Prostate gland (tissue), 2 donors: Measurements from ENCODE around the gene VPS9D1. TPM values are rescaled to one million over a fixed set of nuclear protein-coding genes. Genes with fewer than 3 reads are reported as not detected.

ENCODE experiments used
- DNase-seq: peaks from one replicate; pipeline ENCODE4 v3.0.0-alpha.2; 2019; ENCODE audit warnings: low spot score
- H3K27ac ChIP-seq, 2 donors: fragments of 200-600 bp; sonication (generic); 2 replicates each; pipeline ENCODE4 v1.5.1; 2017 to 2019
- H3K27me3 ChIP-seq: fragments of 200-600 bp; sonication (generic); replicated peaks from 2 replicates; pipeline ENCODE4 v1.5.1; 2019; ENCODE audit not compliant: insufficient read depth
- H3K36me3 ChIP-seq, 2 donors: fragments of 200-600 bp; sonication (generic); 1 replicate in 1 of 2; 2 replicates in 1 of 2; pipeline versions ENCODE4 v1.5.1 to v1.8.1; 2017 to 2019
- H3K4me1 ChIP-seq: fragments of 200-600 bp; sonication (generic); replicated peaks from 2 replicates; pipeline ENCODE4 v1.5.1; 2019
- H3K4me3 ChIP-seq, 2 donors: fragments of 200-600 bp; sonication (generic); 2 replicates each; pipeline ENCODE4 v1.5.1; 2017 to 2019
- H3K9me3 ChIP-seq: fragments of 200-600 bp; sonication (generic); 2 replicates; pipeline ENCODE4 v1.5.1; 2017
- CTCF ChIP-seq, 4 experiments: fragments of 200-600 bp in 2 of 4; fragments of 450-650 bp in 2 of 4; sonication (generic) in 2 of 4; IDR thresholded peaks; 1 replicate in 3 of 4; 2 replicates in 1 of 4; pipeline ENCODE4 v1.5.1; 2016 to 2019; ENCODE audit warnings: antibody characterized with exemption in 4 of 4, mild to moderate bottlenecking in 2 of 4, moderate library complexity in 2 of 4
- POLR2A ChIP-seq: fragments of 450-650 bp; IDR thresholded peaks from one replicate; pipeline ENCODE4 v1.6.1; 2016; ENCODE audit warnings: antibody characterized with exemption, mild to moderate bottlenecking
- POLR2AphosphoS5 ChIP-seq: sonication (generic); formaldehyde crosslinking; IDR thresholded peaks from one replicate; pipeline ENCODE4 v1.6.1; 2017; ENCODE audit warnings: antibody characterized with exemption
- WGBS: methylation state at CpG from one replicate; pipeline ENCODE4 v1.1.5; 2018; 5-methylcytosine and 5-hydroxymethylcytosine counted together
- intact Hi-C: fragments of 100-400 bp; cut with DNase I; formaldehyde crosslinking; loops from one replicate; pipeline ENCODE4 v1.14.2; 2022
- total RNA-seq, 2 donors: library from RNA; depleted of rRNA; stranded (reverse); fragments of >200 nt; gene quantifications; one replicate each; pipeline ENCODE4 v1.1.0, GENCODE V29; 2016

The VPS9D1 gene
- total RNA-seq, 2 donors from 2014 or later = 8.5 to 16.0 TPM

GRCh38 chr16:89661215-89661614, 59.5 kb downstream of the VPS9D1 start:
- Histone ChIP-seq H3K9me3 (no peaks in the 10 kb centered on the region), H3K27me3 (no peaks in the 10 kb centered on the region), H3K4me1 (peaks cover 10% of the 10 kb centered on the region), H3K27ac (no peak overlapping the region), H3K36me3 (no peaks in the 10 kb centered on the region), H3K4me3 (no peak overlapping the region)
- no peak for DNase-seq
- TF ChIP-seq POLR2AphosphoS5 (no peak), POLR2A (no peak), CTCF (IDR thresholded peaks at IDR 0.05) (no peak)
- intact Hi-C loops = no loop called here
- 96% methylated on average over 9 of the region's 9 CpGs for WGBS

- Histone ChIP-seq H3K27ac (no peak overlapping the region), H3K4me1 (peaks cover 10% of the 10 kb centered on the region), H3K27me3 (no peaks in the 10 kb centered on the region), H3K36me3 (no peaks in the 10 kb centered on the region), H3K4me3 (no peak overlapping the region), H3K9me3 (no peaks in the 10 kb centered on the region)
- DNase-seq = no peak
- WGBS = 92% methylated on average over 7 of the region's 7 CpGs
- intact Hi-C loops = no loop called here
- TF ChIP-seq POLR2AphosphoS5 (no peak), POLR2A (no peak), CTCF (IDR thresholded peaks at IDR 0.05) (no peak)
Observed at GRCh38 chr16:89660146-89660545, 60.6 kb downstream of the VPS9D1 start.

GRCh38 chr16:89658221-89658879, 62.3 kb downstream of the VPS9D1 start:
- H3K36me3 ChIP-seq = no peaks in the 10 kb centered on the region
- intact Hi-C loops = no loop called here
- TF ChIP-seq CTCF (IDR thresholded peaks at IDR 0.05) = no peak
- no peak for TF ChIP-seq POLR2A
- no peak for TF ChIP-seq POLR2AphosphoS5
- 14% methylated on average over 27 of the region's 27 CpGs for WGBS
- H3K4me3 ChIP-seq = peak overlapping the region; percentile 86 to 94
- DNase-seq = no peak
- H3K4me1 ChIP-seq = peaks cover 10% of the 10 kb centered on the region
- H3K27ac ChIP-seq = peak overlapping the region; percentile 72 to 73
- no peaks in the 10 kb centered on the region for H3K27me3 ChIP-seq
- no peaks in the 10 kb centered on the region for H3K9me3 ChIP-seq

GRCh38 chr16:89657442-89658220, 63.1 kb downstream of the VPS9D1 start, which contains the start of the genes CHMP1A and SPATA33:
Gene CHMP1A, minus strand, starts transcription at chr16:89657708. Its CDS starts 120 bp downstream, at chr16:89657588.
Gene SPATA33, plus strand, starts transcription at chr16:89657836. Its CDS starts 76 bp downstream, at chr16:89657912.
- DNase-seq = peak; percentile 81
- 0% methylated on average over 91 of the region's 99 CpGs for WGBS
- H3K9me3 ChIP-seq = no peaks in the 10 kb centered on the region
- intact Hi-C loops = no loop called here
- H3K4me1 ChIP-seq = peaks cover 10% of the 10 kb centered on the region
- peak within 1 kb of the TSS; percentile 86 to 94 for H3K4me3 ChIP-seq
- H3K27me3 ChIP-seq = no peaks in the 10 kb centered on the region
- peak within 1 kb of the TSS; percentile 72 to 73 for H3K27ac ChIP-seq
- TF ChIP-seq CTCF (IDR thresholded peaks at IDR 0.05) = no peak
- peak; percentile 55 for TF ChIP-seq POLR2A
- peak; percentile 67 for TF ChIP-seq POLR2AphosphoS5
- no peaks in the 10 kb centered on the region for H3K36me3 ChIP-seq

Other genes with a start within 250 kb of the VPS9D1 start
- gene ANKRD11, start 230.3 kb downstream of the VPS9D1 start, total RNA-seq = 100 to 1,000 TPM in 1 of 2 donors, 10 to 100 TPM in 1; 66.2 to 143 TPM
- 100 to 1,000 TPM; 128 to 165 TPM for gene SPG7, start 212.5 kb downstream of the VPS9D1 start, total RNA-seq
- over 10,000 TPM in 1 of 2 donors, 1,000 to 10,000 TPM in 1; 6,889 to 11,644 TPM for gene RPL13, start 160.2 kb downstream of the VPS9D1 start, total RNA-seq
- 1 to 10 TPM in 1 of 2 donors, under 1 TPM in 1; 0.18 to 8.9 TPM for gene CPNE7, start 145.1 kb downstream of the VPS9D1 start, total RNA-seq
- 100 to 1,000 TPM in 1 of 2 donors, not detected in 1; 274 TPM for gene DPEP1, start 107.3 kb downstream of the VPS9D1 start, total RNA-seq
- 100 to 1,000 TPM in 1 of 2 donors, 10 to 100 TPM in 1; 75.8 to 128 TPM for gene CHMP1A, start 63.2 kb downstream of the VPS9D1 start, total RNA-seq
- 10 to 100 TPM in 1 of 2 donors, 1 to 10 TPM in 1; 5.6 to 14.6 TPM for gene SPATA33, start 63.1 kb downstream of the VPS9D1 start, total RNA-seq
- 10 to 100 TPM; 42.1 to 79.0 TPM for gene CDK10, start 34.2 kb downstream of the VPS9D1 start, total RNA-seq
- gene SPATA2L, start 19.2 kb downstream of the VPS9D1 start, total RNA-seq = 10 to 100 TPM; 15.6 to 19.7 TPM
- gene ZNF276, start 639 bp upstream of the VPS9D1 start, total RNA-seq = 10 to 100 TPM; 18.4 to 46.1 TPM
- gene FANCA, start 95.7 kb upstream of the VPS9D1 start, total RNA-seq = 10 to 100 TPM; 10.1 to 35.6 TPM
- gene SPIRE2, start 107.6 kb upstream of the VPS9D1 start, total RNA-seq = 10 to 100 TPM; 13.7 to 15.5 TPM
- gene TCF25, start 152.7 kb upstream of the VPS9D1 start, total RNA-seq = 100 to 1,000 TPM; 141 to 302 TPM
- gene MC1R, start 198.0 kb upstream of the VPS9D1 start, total RNA-seq = 10 to 100 TPM in 1 of 2 donors, 1 to 10 TPM in 1; 5.6 to 22.5 TPM
- 10 to 100 TPM in 1 of 2 donors, under 1 TPM in 1; 0.82 to 20.7 TPM for gene TUBB3, start 202.4 kb upstream of the VPS9D1 start, total RNA-seq
- 10 to 100 TPM; 63.9 to 79.9 TPM for gene DEF8, start 227.9 kb upstream of the VPS9D1 start, total RNA-seq